ENCODE data around the gene PRR7.

PRR7 gene

GRCh38 chr5:177429248-177430040, 17.2 kb upstream of the PRR7 start:
- no peak for TF ChIP-seq CTCF (IDR thresholded peaks at IDR 0.05; ENCODE audit: control insufficient read depth, extremely low read depth, insufficient read depth)
- DNase-seq (ENCODE audit: low read depth): no peak
- no peak overlapping the region for H3K4me3 ChIP-seq (ENCODE audit: low read depth, low read length)

- TF ChIP-seq CTCF (IDR thresholded peaks at IDR 0.05; ENCODE audit: control insufficient read depth, extremely low read depth, insufficient read depth): no peak
- H3K4me3 ChIP-seq (ENCODE audit: low read depth, low read length): no peak overlapping the region
- no peak for DNase-seq (ENCODE audit: low read depth)
These were observed 16.3 kb upstream of the PRR7 start for GRCh38 chr5:177430140-177430951.

GRCh38 chr5:177430972-177431316, 15.7 kb upstream of the PRR7 start:
- DNase-seq (ENCODE audit: low read depth): no peak
- H3K4me3 ChIP-seq (ENCODE audit: low read depth, low read length): no peak overlapping the region
- TF ChIP-seq CTCF (IDR thresholded peaks at IDR 0.05; ENCODE audit: control insufficient read depth, extremely low read depth, insufficient read depth): no peak

- DNase-seq (ENCODE audit: low read depth): no peak
- TF ChIP-seq CTCF (IDR thresholded peaks at IDR 0.05; ENCODE audit: control insufficient read depth, extremely low read depth, insufficient read depth): no peak
- no peak overlapping the region for H3K4me3 ChIP-seq (ENCODE audit: low read depth, low read length)
These were observed 15.1 kb upstream of the PRR7 start for GRCh38 chr5:177431317-177432142.

- no peak overlapping the region for H3K4me3 ChIP-seq (ENCODE audit: low read depth, low read length)
- no peak for TF ChIP-seq CTCF (IDR thresholded peaks at IDR 0.05; ENCODE audit: control insufficient read depth, extremely low read depth, insufficient read depth)
- no peak for DNase-seq (ENCODE audit: low read depth)
These were observed 14.3 kb upstream of the PRR7 start for GRCh38 chr5:177432143-177432838.

All from LNCaP clone FGC (cell line).